ENCODE data around the gene USP46. TPM values are rescaled to one million over a fixed set of nuclear protein-coding genes. Genes with fewer than 3 reads are reported as not detected.

The USP46 gene
- total and polyA plus RNA-seq, 12 donors: 1.9 to 37.5 (median 19.2) TPM

- TF ChIP-seq CTCF (IDR thresholded peaks at IDR 0.05): no peak
- no peak for TF ChIP-seq POLR2A (IDR thresholded peaks at IDR 0.05)
- intact Hi-C loops (cut with DNase I): no loop called here
- no peak overlapping the region for H3K4me3 ChIP-seq
- H3K27me3 ChIP-seq: no peaks in the 10 kb centered on the region
- no peaks in the 10 kb centered on the region for H3K4me1 ChIP-seq (replicated peaks in 1 of 2)
- no peak for DNase-seq
- H3K9me3 ChIP-seq (replicated peaks in 1 of 3): no peaks in the 10 kb centered on the region
- WGBS, 4 donors: 88 to 96% (median 93%) methylated on average over 7 of the region's 7 CpGs
- H3K36me3 ChIP-seq (replicated peaks in 1 of 2): no peaks in the 10 kb centered on the region
- H3K27ac ChIP-seq: no peak overlapping the region
These were observed 82.8 kb downstream of the USP46 start for GRCh38 chr4:52576326-52576725.

- Histone ChIP-seq H3K27me3 (no peaks in the 10 kb centered on the region), H3K36me3 (replicated peaks in 1 of 2) (no peaks in the 10 kb centered on the region), H3K27ac (no peak overlapping the region), H3K9me3 (replicated peaks in 1 of 3) (no peaks in the 10 kb centered on the region), H3K4me1 (replicated peaks in 1 of 2) (no peaks in the 10 kb centered on the region), H3K4me3 (no peak overlapping the region)
- intact Hi-C loops (cut with DNase I): no loop called here
- TF ChIP-seq CTCF (IDR thresholded peaks at IDR 0.05): no peak
- no peak for TF ChIP-seq POLR2A (IDR thresholded peaks at IDR 0.05)
- DNase-seq: no peak
- 90 to 100% (median 99%) methylated on average over 1 of the region's 1 CpG for WGBS, 4 donors
These were observed 83.7 kb downstream of the USP46 start for GRCh38 chr4:52575406-52575805.

GRCh38 chr4:52574036-52574435 lies 85.1 kb downstream of the USP46 start:
- WGBS, 4 donors: 64 to 73% (median 69%) methylated on average over 5 of the region's 5 CpGs
- Histone ChIP-seq H3K27me3 (no peaks in the 10 kb centered on the region), H3K36me3 (replicated peaks in 1 of 2) (no peaks in the 10 kb centered on the region), H3K4me1 (replicated peaks in 1 of 2) (no peaks in the 10 kb centered on the region), H3K4me3 (no peak overlapping the region), H3K27ac (no peak overlapping the region), H3K9me3 (replicated peaks in 1 of 3) (no peaks in the 10 kb centered on the region)
- intact Hi-C loops (cut with DNase I): no loop called here
- no peak for DNase-seq
- TF ChIP-seq POLR2A (IDR thresholded peaks at IDR 0.05) (no peak), CTCF (IDR thresholded peaks at IDR 0.05) (no peak)

GRCh38 chr4:52573551-52573950 lies 85.5 kb downstream of the USP46 start:
- intact Hi-C loops (cut with DNase I): no loop called here
- H3K9me3 ChIP-seq (replicated peaks in 1 of 3): no peaks in the 10 kb centered on the region
- TF ChIP-seq POLR2A (IDR thresholded peaks at IDR 0.05) (no peak), CTCF (IDR thresholded peaks at IDR 0.05) (no peak)
- H3K36me3 ChIP-seq (replicated peaks in 1 of 2): no peaks in the 10 kb centered on the region
- no peaks in the 10 kb centered on the region for H3K4me1 ChIP-seq (replicated peaks in 1 of 2)
- H3K27me3 ChIP-seq: no peaks in the 10 kb centered on the region
- H3K4me3 ChIP-seq: no peak overlapping the region
- H3K27ac ChIP-seq: no peak overlapping the region
- no peak for DNase-seq
- WGBS, 4 donors: 92 to 100% (median 95%) methylated on average over 1 of the region's 1 CpG

All from adrenal gland (tissue), 12 donors.